HepG2 (cell line): ENCODE data around the gene PRKCZ. TPM values are rescaled to one million over a fixed set of nuclear protein-coding genes. Genes with fewer than 3 reads are reported as not detected.

Experiments used
- CBX2 ChIP-seq, 2 experiments: fragments of 200-600 bp in 1 of 2; sonication (generic); formaldehyde crosslinking in 1 of 2; IDR thresholded peaks; 2 replicates each; pipeline versions ENCODE4 v1.7.0 to v1.8.1; 2018 to 2022; ENCODE audit warnings: low read depth in 2 of 2, low read length in 1 of 2, mild to moderate bottlenecking in 1 of 2, missing genetic modification reagents in 1 of 2
- CHCHD3 ChIP-seq: sonication (generic); formaldehyde crosslinking; IDR thresholded peaks from 2 replicates; pipeline ENCODE4 v1.8.0; 2022; ENCODE audit warnings: mild to moderate bottlenecking, missing genetic modification reagents, moderate library complexity
- FLYWCH1 ChIP-seq: sonication (generic); formaldehyde crosslinking; IDR thresholded peaks from 2 replicates; pipeline ENCODE4 v1.8.1; 2023; ENCODE audit warnings: mild to moderate bottlenecking, missing genetic modification reagents
- GZF1 ChIP-seq: sonication (generic); formaldehyde crosslinking; IDR thresholded peaks from 2 replicates; pipeline ENCODE4 v1.5.1; 2020; ENCODE audit warnings: mild to moderate bottlenecking, missing genetic modification reagents
- HOXA9 ChIP-seq: sonication (generic); formaldehyde crosslinking; IDR thresholded peaks from 2 replicates; pipeline ENCODE4 v1.8.1; 2022; ENCODE audit warnings: missing genetic modification reagents, mild to moderate bottlenecking, moderate library complexity, borderline replicate concordance
- IRX3 ChIP-seq: sonication (generic); formaldehyde crosslinking; IDR thresholded peaks from 2 replicates; pipeline ENCODE4 v1.8.1; 2023; ENCODE audit warnings: mild to moderate bottlenecking, low read depth, missing genetic modification reagents, borderline replicate concordance
- PCBP1 ChIP-seq: fragments of 200-400 bp; formaldehyde crosslinking; IDR thresholded peaks from 2 replicates; pipeline ENCODE4 v1.6.1; 2017; ENCODE audit warnings: mild to moderate bottlenecking, low read depth, low read length, borderline replicate concordance
- POLR2A ChIP-seq, 2 experiments: IDR thresholded peaks; 2 replicates each; pipeline ENCODE4 v1.6.1; 2011; ENCODE audit warnings: low read depth in 2 of 2, low read length in 2 of 2, mild to moderate bottlenecking in 1 of 2, moderate library complexity in 1 of 2; ENCODE audit not compliant: insufficient read depth in 1 of 2
- SIX4 ChIP-seq: sonication (generic); formaldehyde crosslinking; IDR thresholded peaks from 2 replicates; pipeline ENCODE4 v1.4.0; 2020; ENCODE audit warnings: missing genetic modification reagents
- TEAD2 ChIP-seq: sonication (generic); formaldehyde crosslinking; IDR thresholded peaks from 2 replicates; pipeline ENCODE4 v1.9.0; 2021; ENCODE audit warnings: missing genetic modification reagents
- ZNF101 ChIP-seq: sonication (generic); formaldehyde crosslinking; IDR thresholded peaks from 2 replicates; pipeline ENCODE4 v1.4.0; 2020; ENCODE audit warnings: mild to moderate bottlenecking, low read depth, missing genetic modification reagents, borderline replicate concordance
- ZNF205 ChIP-seq: IDR thresholded peaks from 2 replicates; pipeline ENCODE4 v1.6.1; 2018; ENCODE audit warnings: missing biosample characterization, missing genetic modification reagents
- ZNF569 ChIP-seq: sonication (generic); formaldehyde crosslinking; IDR thresholded peaks from 2 replicates; pipeline ENCODE4 v1.5.0; 2020; ENCODE audit warnings: mild to moderate bottlenecking, missing genetic modification reagents, moderate library complexity, borderline replicate concordance
- ZNF652 ChIP-seq: IDR thresholded peaks from 2 replicates; pipeline ENCODE4 v1.6.1; 2016; ENCODE audit warnings: low read depth, borderline replicate concordance
- ZNF678 ChIP-seq: sonication (generic); formaldehyde crosslinking; IDR thresholded peaks from 2 replicates; pipeline ENCODE4 v1.4.0; 2020; ENCODE audit warnings: mild to moderate bottlenecking, missing genetic modification reagents
- ZSCAN29 ChIP-seq: sonication (generic); formaldehyde crosslinking; conservative IDR thresholded peaks from 2 replicates; pipeline ENCODE4 v1.4.0; 2020; ENCODE audit warnings: mild to moderate bottlenecking, missing genetic modification reagents
- polyA plus RNA-seq, 8 experiments: library from polyadenylated mRNA; depleted of rRNA in 3 of 8; stranded (reverse) in 7 of 8; unstranded in 1 of 8; fragments of >200 nt; fragmentation: Illumina TruSeq in 4 of 8; extraction: Trizol in 4 of 8; gene quantifications; 2 replicates each; pipeline versions ENCODE4 v1.2.1 to v1.2.3, GENCODE V29; 2011 to 2016; ENCODE audit warnings: low read depth in 4 of 8, missing spikeins in 1 of 8, mixed read lengths in 1 of 8; ENCODE audit not compliant: insufficient read depth in 1 of 8
- total RNA-seq, 5 experiments: library from RNA; depleted of rRNA; stranded (reverse); fragments of >200 nt; fragmentation: Illumina TruSeq; extraction: Trizol; gene quantifications; 2 replicates each; pipeline ENCODE4 v1.2.3, GENCODE V29; 2016; ENCODE audit warnings: low read depth in 1 of 5
- TF ChIP-seq, protein P1 (sequence below): sonication (generic); formaldehyde crosslinking; IDR thresholded peaks from 2 replicates; pipeline ENCODE4 v1.8.1; 2022; ENCODE audit warnings: mild to moderate bottlenecking, missing genetic modification reagents
- TF ChIP-seq, protein P2 (sequence below): sonication (generic); formaldehyde crosslinking; IDR thresholded peaks from 2 replicates; pipeline ENCODE4 v1.8.1; 2023; ENCODE audit warnings: mild to moderate bottlenecking, inconsistent platforms, moderate library complexity, missing genetic modification reagents, borderline replicate concordance
- TF ChIP-seq, protein P3 (sequence below): sonication (generic); formaldehyde crosslinking; IDR thresholded peaks from 2 replicates; pipeline ENCODE4 v1.5.0; 2020; ENCODE audit warnings: mild to moderate bottlenecking, missing genetic modification reagents, moderate library complexity
- TF ChIP-seq, protein P4 (sequence below): sonication (generic); formaldehyde crosslinking; IDR thresholded peaks from 2 replicates; pipeline ENCODE4 v1.8.1; 2022; ENCODE audit warnings: low read depth, mild to moderate bottlenecking, missing genetic modification reagents
- TF ChIP-seq, protein P5 (sequence below): sonication (generic); formaldehyde crosslinking; conservative IDR thresholded peaks from 2 replicates; pipeline ENCODE4 v1.8.0; 2022; ENCODE audit warnings: low read depth, missing genetic modification reagents

PRKCZ gene
- total and polyA plus RNA-seq, 2 of the 13 experiments (the other 11 are each of a cell fraction or from before 2014, with no cell fraction given) = 34.7 to 85.2 TPM

DNA sequence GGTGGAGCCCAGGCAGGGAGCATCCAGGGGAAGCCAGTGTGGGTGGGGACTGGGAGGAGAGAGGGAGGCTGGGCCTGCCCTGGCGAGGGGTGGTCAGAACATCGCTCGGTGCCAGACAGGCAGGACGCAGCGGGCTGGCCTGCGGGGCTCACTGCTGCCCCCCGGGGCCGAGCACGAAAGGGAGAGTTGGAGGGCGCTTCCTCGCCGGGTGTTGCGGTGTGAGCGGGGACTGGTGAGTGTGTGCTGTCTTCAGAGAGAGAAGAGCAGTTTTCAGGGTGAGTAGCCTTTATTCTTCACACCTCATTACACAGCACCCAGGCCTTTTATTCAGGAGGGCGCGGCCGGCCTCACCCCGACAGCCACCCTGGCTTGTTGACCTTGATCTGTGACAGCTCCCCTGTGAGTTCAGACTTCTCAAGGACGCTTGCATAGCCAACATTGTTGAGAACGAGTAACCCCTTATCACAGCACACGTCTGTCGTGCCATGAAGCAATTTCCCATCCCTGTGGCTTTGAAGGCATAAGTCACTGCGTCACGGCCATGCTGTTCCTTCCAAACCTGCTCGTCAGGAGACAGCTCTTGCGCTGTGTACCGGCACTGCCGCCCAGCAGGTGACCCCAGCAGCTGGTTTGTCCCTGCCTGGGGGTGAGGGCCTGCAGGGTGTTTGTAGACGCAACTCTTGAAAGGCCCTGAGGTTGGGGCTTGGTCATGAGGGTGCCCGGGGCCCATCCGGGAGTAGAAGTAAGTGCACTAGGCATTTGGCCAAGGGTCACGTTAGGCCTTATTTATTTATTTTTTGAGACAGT is 54.6 kb downstream of the PRKCZ start (continued):
- TF ChIP-seq, protein P1, sequence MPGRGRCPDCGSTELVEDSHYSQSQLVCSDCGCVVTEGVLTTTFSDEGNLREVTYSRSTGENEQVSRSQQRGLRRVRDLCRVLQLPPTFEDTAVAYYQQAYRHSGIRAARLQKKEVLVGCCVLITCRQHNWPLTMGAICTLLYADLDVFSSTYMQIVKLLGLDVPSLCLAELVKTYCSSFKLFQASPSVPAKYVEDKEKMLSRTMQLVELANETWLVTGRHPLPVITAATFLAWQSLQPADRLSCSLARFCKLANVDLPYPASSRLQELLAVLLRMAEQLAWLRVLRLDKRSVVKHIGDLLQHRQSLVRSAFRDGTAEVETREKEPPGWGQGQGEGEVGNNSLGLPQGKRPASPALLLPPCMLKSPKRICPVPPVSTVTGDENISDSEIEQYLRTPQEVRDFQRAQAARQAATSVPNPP (CRISPR knock-in tag) = no peak
- TF ChIP-seq ZNF569 (CRISPR knock-in tag) (no peak), CHCHD3 (CRISPR knock-in tag) (no peak), PCBP1 (no peak), SIX4 (CRISPR knock-in tag) (no peak), ZNF205 (CRISPR knock-in tag) (peak; percentile 60; the same call in 1 of the 2 replicates), IRX3 (CRISPR knock-in tag) (no peak), ZSCAN29 (no peak), GZF1 (CRISPR knock-in tag) (no peak), TEAD2 (CRISPR knock-in tag) (no peak), ZNF678 (CRISPR knock-in tag) (no peak), POLR2A (IDR thresholded peaks at IDR 0.05; ENCODE audit: insufficient read depth in 1 of 2, low read depth in 2 of 2, low read length in 2 of 2) (no peak; a peak in 1 of 4 replicates), ZNF652 (peak; percentile 27; the same call in 1 of the 2 replicates), HOXA9 (CRISPR knock-in tag) (no peak), CBX2 (IDR thresholded peaks at IDR 0.05; ENCODE audit: low read depth, low read length) (no peak), CBX2 (CRISPR knock-in tag; IDR thresholded peaks at IDR 0.05; ENCODE audit: low read depth) (no peak), ZNF101 (no peak), FLYWCH1 (CRISPR knock-in tag) (no peak)
- TF ChIP-seq, protein P2, sequence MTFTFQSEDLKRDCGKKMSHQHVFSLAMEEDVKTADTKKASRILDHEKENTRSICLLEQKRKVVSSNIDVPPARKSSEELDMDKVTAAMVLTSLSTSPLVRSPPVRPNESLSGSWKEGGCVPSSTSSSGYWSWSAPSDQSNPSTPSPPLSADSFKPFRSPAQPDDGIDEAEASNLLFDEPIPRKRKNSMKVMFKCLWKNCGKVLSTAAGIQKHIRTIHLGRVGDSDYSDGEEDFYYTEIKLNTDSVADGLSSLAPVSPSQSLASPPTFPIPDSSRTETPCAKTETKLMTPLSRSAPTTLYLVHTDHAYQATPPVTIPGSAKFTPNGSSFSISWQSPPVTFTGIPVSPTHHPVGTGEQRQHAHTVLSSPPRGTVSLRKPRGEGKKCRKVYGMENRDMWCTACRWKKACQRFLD (CRISPR knock-in tag) = no peak
- TF ChIP-seq, protein P3, sequence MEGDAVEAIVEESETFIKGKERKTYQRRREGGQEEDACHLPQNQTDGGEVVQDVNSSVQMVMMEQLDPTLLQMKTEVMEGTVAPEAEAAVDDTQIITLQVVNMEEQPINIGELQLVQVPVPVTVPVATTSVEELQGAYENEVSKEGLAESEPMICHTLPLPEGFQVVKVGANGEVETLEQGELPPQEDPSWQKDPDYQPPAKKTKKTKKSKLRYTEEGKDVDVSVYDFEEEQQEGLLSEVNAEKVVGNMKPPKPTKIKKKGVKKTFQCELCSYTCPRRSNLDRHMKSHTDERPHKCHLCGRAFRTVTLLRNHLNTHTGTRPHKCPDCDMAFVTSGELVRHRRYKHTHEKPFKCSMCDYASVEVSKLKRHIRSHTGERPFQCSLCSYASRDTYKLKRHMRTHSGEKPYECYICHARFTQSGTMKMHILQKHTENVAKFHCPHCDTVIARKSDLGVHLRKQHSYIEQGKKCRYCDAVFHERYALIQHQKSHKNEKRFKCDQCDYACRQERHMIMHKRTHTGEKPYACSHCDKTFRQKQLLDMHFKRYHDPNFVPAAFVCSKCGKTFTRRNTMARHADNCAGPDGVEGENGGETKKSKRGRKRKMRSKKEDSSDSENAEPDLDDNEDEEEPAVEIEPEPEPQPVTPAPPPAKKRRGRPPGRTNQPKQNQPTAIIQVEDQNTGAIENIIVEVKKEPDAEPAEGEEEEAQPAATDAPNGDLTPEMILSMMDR = peak; percentile 65
- TF ChIP-seq, protein P4, sequence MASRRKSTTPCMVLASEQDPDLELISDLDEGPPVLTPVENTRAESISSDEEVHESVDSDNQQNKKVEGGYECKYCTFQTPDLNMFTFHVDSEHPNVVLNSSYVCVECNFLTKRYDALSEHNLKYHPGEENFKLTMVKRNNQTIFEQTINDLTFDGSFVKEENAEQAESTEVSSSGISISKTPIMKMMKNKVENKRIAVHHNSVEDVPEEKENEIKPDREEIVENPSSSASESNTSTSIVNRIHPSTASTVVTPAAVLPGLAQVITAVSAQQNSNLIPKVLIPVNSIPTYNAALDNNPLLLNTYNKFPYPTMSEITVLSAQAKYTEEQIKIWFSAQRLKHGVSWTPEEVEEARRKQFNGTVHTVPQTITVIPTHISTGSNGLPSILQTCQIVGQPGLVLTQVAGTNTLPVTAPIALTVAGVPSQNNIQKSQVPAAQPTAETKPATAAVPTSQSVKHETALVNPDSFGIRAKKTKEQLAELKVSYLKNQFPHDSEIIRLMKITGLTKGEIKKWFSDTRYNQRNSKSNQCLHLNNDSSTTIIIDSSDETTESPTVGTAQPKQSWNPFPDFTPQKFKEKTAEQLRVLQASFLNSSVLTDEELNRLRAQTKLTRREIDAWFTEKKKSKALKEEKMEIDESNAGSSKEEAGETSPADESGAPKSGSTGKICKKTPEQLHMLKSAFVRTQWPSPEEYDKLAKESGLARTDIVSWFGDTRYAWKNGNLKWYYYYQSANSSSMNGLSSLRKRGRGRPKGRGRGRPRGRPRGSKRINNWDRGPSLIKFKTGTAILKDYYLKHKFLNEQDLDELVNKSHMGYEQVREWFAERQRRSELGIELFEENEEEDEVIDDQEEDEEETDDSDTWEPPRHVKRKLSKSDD (CRISPR knock-in tag) = peak; percentile 79
- TF ChIP-seq, protein P5, sequence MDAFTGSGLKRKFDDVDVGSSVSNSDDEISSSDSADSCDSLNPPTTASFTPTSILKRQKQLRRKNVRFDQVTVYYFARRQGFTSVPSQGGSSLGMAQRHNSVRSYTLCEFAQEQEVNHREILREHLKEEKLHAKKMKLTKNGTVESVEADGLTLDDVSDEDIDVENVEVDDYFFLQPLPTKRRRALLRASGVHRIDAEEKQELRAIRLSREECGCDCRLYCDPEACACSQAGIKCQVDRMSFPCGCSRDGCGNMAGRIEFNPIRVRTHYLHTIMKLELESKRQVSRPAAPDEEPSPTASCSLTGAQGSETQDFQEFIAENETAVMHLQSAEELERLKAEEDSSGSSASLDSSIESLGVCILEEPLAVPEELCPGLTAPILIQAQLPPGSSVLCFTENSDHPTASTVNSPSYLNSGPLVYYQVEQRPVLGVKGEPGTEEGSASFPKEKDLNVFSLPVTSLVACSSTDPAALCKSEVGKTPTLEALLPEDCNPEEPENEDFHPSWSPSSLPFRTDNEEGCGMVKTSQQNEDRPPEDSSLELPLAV (CRISPR knock-in tag) = no peak
